Urinary bladder (tissue), 4 donors: ENCODE measurements around the gene SDHAF3. TPM values are rescaled to one million over a fixed set of nuclear protein-coding genes. Genes with fewer than 3 reads are reported as not detected.

Source experiments
- DNase-seq: peaks from one replicate; pipeline ENCODE4 v3.0.0-alpha.2; 2015; ENCODE audit errors: extremely low spot score
- H3K27ac ChIP-seq: one replicate; pipeline ENCODE4 v1.5.1; 2013; ENCODE audit warnings: low read depth, mild to moderate bottlenecking, moderate library complexity
- H3K36me3 ChIP-seq: one replicate; pipeline ENCODE4 v1.6.1; 2013; ENCODE audit warnings: mild to moderate bottlenecking, moderate library complexity; ENCODE audit not compliant: insufficient read depth
- H3K4me1 ChIP-seq: one replicate; pipeline ENCODE4 v1.6.1; 2013; ENCODE audit warnings: mild to moderate bottlenecking, moderate library complexity; ENCODE audit not compliant: insufficient read depth
- H3K4me3 ChIP-seq: one replicate; pipeline ENCODE4 v1.5.1; 2013; ENCODE audit warnings: low read depth, low read length
- WGBS: extraction: QIAGEN DNeasy Blood & Tissue Kit; methylation state at CpG from one replicate; pipeline ENCODE4 v1.1.7; 2013; 5-methylcytosine and 5-hydroxymethylcytosine counted together
- polyA plus RNA-seq: library from polyadenylated mRNA; stranded (reverse); fragments of 200-250 nt; gene quantifications from one replicate; pipeline ENCODE4 v1.2.3, GENCODE V29; 2013
- total RNA-seq: library from RNA; depleted of rRNA; stranded (reverse); fragments of >200 nt; gene quantifications from one replicate; pipeline ENCODE4 v1.2.3, GENCODE V29; 2014
- donor health status: healthy with polysubstance abuse.
- donor health status: healthy.

The SDHAF3 gene
- total and polyA plus RNA-seq, 2 donors = 13.1 to 22.3 TPM

- Histone ChIP-seq H3K4me1 (no peaks in the 10 kb centered on the region), H3K36me3 (no peaks in the 10 kb centered on the region), H3K4me3 (no peak overlapping the region), H3K27ac (no peak overlapping the region)
- WGBS = 65% methylated on average over 2 of the region's 2 CpGs
- DNase-seq = no peak
These were observed 86.5 kb downstream of the SDHAF3 start for GRCh38 chr7:97203957-97204356.

- 68% methylated on average over 3 of the region's 3 CpGs for WGBS
- H3K27ac ChIP-seq = no peak overlapping the region
- DNase-seq = no peak
- H3K4me1 ChIP-seq = no peaks in the 10 kb centered on the region
- H3K36me3 ChIP-seq = no peaks in the 10 kb centered on the region
- no peak overlapping the region for H3K4me3 ChIP-seq
These were observed 87.3 kb downstream of the SDHAF3 start for GRCh38 chr7:97204821-97205220.

GRCh38 chr7:97215556-97215955 is 98.1 kb downstream of the SDHAF3 start:
- WGBS = 54% methylated on average over 7 of the region's 7 CpGs
- Histone ChIP-seq H3K27ac (no peak overlapping the region), H3K36me3 (no peaks in the 10 kb centered on the region), H3K4me3 (no peak overlapping the region), H3K4me1 (no peaks in the 10 kb centered on the region)
- no peak for DNase-seq

GRCh38 chr7:97218767-97219166 is 101.3 kb downstream of the SDHAF3 start:
- Histone ChIP-seq H3K4me3 (no peak overlapping the region), H3K36me3 (no peaks in the 10 kb centered on the region), H3K27ac (no peak overlapping the region), H3K4me1 (no peaks in the 10 kb centered on the region)
- 16% methylated on average over 2 of the region's 2 CpGs for WGBS
- no peak for DNase-seq

- no peaks in the 10 kb centered on the region for H3K36me3 ChIP-seq
- H3K27ac ChIP-seq = no peak overlapping the region
- 45% methylated on average over 2 of the region's 2 CpGs for WGBS
- no peak for DNase-seq
- H3K4me3 ChIP-seq = no peak overlapping the region
- H3K4me1 ChIP-seq = no peaks in the 10 kb centered on the region
These were observed 101.7 kb downstream of the SDHAF3 start for GRCh38 chr7:97219237-97219636.

GRCh38 chr7:97224316-97224715 is 106.8 kb downstream of the SDHAF3 start:
- Histone ChIP-seq H3K36me3 (no peaks in the 10 kb centered on the region), H3K27ac (no peak overlapping the region), H3K4me3 (no peak overlapping the region), H3K4me1 (no peaks in the 10 kb centered on the region)
- 38% methylated on average over 2 of the region's 2 CpGs for WGBS
- DNase-seq = no peak

GRCh38 chr7:97226541-97226940 is 109.0 kb downstream of the SDHAF3 start:
- 90% methylated on average over 3 of the region's 3 CpGs for WGBS
- no peak overlapping the region for H3K4me3 ChIP-seq
- no peak overlapping the region for H3K27ac ChIP-seq
- no peaks in the 10 kb centered on the region for H3K36me3 ChIP-seq
- no peaks in the 10 kb centered on the region for H3K4me1 ChIP-seq
- no peak for DNase-seq

Other genes starting within 250 kb of the SDHAF3 start
- 0.48 TPM for gene DLX6, start 112.1 kb upstream of the SDHAF3 start, total RNA-seq
- gene DLX6, start 112.1 kb upstream of the SDHAF3 start, polyA plus RNA-seq = 0.09 TPM
- 0.74 TPM for gene DLX5, start 92.9 kb upstream of the SDHAF3 start, total RNA-seq
- 0.20 TPM for gene DLX5, start 92.9 kb upstream of the SDHAF3 start, polyA plus RNA-seq